Femur (tissue), 1 donor: Measurements from ENCODE around the gene SQOR.

Experiments used
- DNase-seq: peaks from one replicate; pipeline ENCODE4 v3.0.0-alpha.2; 2017

The SQOR gene

GRCh38 chr15:45714590-45715488 lies 80.0 kb downstream of the SQOR start:
- DNase-seq, result peak; percentile 71

- no peak for DNase-seq
These were observed 80.7 kb downstream of the SQOR start for GRCh38 chr15:45715528-45715927.

- DNase-seq, result no peak
These were observed 84.7 kb downstream of the SQOR start for GRCh38 chr15:45719490-45719889.

GRCh38 chr15:45720183-45720582 lies 85.4 kb downstream of the SQOR start:
- DNase-seq, result no peak

- DNase-seq, result no peak
These were observed 93.8 kb downstream of the SQOR start for GRCh38 chr15:45728641-45729040.

GRCh38 chr15:45729141-45729540 lies 94.3 kb downstream of the SQOR start:
- no peak for DNase-seq

GRCh38 chr15:45731343-45731742 lies 96.5 kb downstream of the SQOR start:
- DNase-seq, result no peak

- peak; percentile 55 for DNase-seq
These were observed 97.8 kb downstream of the SQOR start for GRCh38 chr15:45732662-45733061.

GRCh38 chr15:45734260-45734711 lies 99.5 kb downstream of the SQOR start:
- no peak for DNase-seq
